GM19328 (cell line): ENCODE measurements around the gene TRIM49B.
"Not testable (repeated sequence)": the region's sequence is repeated elsewhere in the genome, so short reads cannot be mapped to it uniquely, and the experiment has no call there.

ENCODE experiments used
- ATAC-seq: cut with Tn5 transposase; IDR thresholded peaks from one replicate; pipeline ENCODE4 v1.9.1; 2021; ENCODE audit warnings: mild to moderate bottlenecking, moderate library complexity; ENCODE audit not compliant: unreplicated experiment

Gene TRIM49B, protein sequence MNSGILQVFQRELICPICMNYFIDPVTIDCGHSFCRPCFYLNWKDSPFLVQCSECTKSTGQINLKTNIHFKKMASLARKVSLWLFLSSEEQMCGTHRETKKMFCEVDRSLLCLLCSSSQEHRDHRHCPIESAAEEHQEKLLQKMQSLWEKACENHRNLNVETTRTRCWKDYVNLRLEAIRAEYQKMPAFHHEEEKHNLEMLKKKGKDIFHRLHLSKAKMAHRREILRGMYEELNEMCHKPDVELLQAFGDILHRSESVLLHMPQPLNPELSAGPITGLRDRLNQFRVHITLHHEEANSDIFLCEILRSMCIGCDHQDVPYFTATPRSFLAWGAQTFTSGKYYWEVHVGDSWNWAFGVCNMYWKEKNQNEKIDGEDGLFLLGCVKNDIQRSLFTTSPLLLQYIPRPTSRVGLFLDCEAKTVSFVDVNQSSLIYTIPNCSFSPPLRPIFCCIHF

GRCh38 chr11:49028523-49028922 is at the start of gene TRIM49B:
TSS of gene TRIM49B (plus strand) at chr11:49028823. CDS start at chr11:49031600, 2,777 bp downstream.
- ATAC-seq: not testable (repeated sequence)

- ATAC-seq: not testable (repeated sequence)
Observed at GRCh38 chr11:48983785-48984184, 44.8 kb upstream of the TRIM49B start, which contains the start of gene TRIM51G. TSS of gene TRIM51G (minus strand) at chr11:48983885. CDS start at chr11:48981695, 2,190 bp downstream.

DNA sequence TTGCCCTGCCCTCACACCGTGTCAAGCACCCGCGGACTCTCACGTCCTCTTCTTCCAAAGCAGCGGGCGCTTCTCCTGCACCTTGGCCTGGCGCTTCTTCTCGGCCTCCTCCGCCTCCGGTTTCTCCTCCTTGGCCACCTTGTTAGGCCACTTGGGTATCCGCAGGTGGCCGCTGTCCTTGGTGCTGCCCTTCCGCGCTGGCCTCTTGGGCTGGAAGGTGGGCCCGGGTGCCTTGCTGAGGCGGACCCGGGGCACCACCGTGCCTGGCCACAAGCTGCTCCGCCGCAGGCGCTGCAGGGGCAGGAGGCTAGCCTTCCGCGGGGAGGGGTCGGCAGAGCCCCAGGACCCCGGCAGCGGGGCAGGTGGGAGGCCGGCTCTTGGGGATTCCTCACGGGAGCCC is 19.6 kb downstream of the TRIM49B start:
- not testable (repeated sequence) for ATAC-seq

- not testable (repeated sequence) for ATAC-seq
Observed at GRCh38 chr11:49049821-49050220, 21.2 kb downstream of the TRIM49B start.

GRCh38 chr11:49059012-49059411 is 30.4 kb downstream of the TRIM49B start, which contains the start of gene TRIM64C:
TSS of gene TRIM64C (minus strand) at chr11:49059112. CDS start at chr11:49059112, 0 bp downstream.
- not testable (repeated sequence) for ATAC-seq

DNA sequence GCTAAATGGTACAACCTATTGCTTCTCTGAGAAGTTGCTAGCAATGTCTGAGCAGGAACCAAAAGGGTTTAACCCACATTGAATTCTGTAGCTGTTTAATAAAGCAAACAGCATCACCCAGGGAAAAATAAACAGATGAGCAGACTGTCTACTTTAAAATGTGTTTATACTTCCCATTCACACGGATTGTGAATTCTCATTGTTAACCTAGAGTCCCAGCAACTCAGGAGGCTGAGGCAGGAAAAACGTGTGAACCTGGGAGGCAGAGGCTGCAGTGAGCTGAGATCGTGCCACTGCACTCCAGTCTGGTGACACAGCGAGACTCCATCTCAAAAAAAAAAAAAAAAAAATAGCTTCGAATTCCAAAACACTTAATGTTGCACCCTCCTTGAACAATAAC is 41.3 kb downstream of the TRIM49B start:
- not testable (repeated sequence) for ATAC-seq
